GM21360 (cell line): ENCODE results near the gene HOXC11.

Experiments used
- ATAC-seq: cut with Tn5 transposase; IDR thresholded peaks from one replicate; pipeline ENCODE4 v1.9.1; 2021; ENCODE audit warnings: mild to moderate bottlenecking, moderate library complexity; ENCODE audit not compliant: unreplicated experiment

Gene HOXC11

DNA sequence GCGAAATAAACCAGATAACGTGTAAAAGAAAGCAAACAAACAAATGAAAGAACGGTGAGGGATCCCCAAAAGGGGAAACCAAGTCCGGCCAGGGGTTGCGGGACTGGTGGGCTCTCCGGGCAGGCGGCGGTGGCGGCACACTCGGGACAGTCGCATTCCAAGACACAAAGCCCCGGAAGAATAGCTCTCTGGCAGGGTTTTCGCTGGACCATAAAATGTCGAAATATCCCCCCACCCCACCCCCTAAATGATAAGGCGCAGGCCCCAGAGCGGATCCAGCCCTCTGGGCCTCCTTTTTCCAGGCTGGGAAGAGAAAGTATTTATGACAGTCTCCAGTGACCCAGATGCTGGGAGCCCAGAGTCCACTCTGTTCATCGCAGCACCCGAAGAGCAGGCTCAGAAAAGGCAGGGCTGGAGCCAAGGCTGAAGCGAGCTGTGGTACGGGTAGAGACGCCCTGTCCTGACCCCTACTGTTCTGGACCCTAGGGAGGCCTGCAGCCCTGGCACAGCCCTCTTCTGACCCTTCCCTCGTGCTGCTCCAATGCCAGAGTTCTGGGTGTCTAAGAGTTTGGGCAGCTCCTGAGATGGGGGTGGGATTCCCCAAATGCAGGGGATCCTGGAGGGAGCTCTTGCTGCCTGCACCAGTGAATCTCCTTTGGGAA lies 33.8 kb downstream of the HOXC11 start:
- ATAC-seq: no peak

DNA sequence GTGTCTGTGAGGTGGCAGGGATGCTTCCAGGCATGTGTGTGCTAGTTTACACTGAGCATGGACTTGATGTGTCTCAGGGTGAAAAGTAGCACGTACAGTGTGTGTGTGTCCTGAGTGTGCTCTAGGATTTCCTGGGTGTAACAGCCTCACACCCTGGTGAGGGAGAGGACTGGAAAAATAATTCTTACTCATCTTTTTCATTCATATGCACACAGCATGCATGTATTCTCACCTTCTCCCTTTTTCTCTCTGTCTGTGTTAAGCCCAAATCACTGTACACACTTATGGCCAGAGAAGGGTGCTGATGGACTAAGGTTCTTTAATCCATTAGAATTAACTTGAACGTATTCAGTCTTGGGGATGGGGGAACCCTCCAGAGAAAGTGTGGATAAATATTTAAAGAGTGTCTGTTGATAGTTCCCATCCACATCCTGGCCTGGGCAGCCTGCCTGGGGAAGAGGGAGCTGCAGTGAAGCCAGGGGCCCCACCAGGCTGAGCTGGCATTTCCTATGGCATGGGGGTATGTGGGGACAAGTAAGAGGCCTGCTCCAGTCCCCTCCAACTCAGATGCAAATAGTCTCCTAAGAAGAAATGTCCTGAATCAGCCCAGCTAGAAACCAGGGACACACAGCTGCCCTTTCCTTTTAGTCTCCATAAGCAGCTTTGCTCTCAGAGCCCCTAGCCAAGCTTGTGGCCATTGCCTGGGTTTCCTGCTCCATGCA lies 34.8 kb downstream of the HOXC11 start:
- no peak for ATAC-seq

DNA sequence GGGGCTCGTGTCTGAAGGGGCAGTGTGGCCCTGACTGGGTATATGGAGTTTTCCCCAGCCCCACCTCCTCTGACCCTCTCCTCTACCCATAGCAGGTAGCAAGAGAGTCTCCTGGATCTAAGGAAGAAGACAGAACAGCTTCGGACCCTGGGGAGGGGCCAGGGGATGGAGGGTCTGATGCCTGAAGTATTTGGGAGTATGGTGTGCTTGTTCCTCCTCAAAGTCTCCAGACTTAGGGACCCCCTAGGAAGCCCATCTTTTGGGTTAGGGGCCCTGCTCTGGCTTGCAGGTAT lies 35.3 kb downstream of the HOXC11 start:
- no peak for ATAC-seq

DNA sequence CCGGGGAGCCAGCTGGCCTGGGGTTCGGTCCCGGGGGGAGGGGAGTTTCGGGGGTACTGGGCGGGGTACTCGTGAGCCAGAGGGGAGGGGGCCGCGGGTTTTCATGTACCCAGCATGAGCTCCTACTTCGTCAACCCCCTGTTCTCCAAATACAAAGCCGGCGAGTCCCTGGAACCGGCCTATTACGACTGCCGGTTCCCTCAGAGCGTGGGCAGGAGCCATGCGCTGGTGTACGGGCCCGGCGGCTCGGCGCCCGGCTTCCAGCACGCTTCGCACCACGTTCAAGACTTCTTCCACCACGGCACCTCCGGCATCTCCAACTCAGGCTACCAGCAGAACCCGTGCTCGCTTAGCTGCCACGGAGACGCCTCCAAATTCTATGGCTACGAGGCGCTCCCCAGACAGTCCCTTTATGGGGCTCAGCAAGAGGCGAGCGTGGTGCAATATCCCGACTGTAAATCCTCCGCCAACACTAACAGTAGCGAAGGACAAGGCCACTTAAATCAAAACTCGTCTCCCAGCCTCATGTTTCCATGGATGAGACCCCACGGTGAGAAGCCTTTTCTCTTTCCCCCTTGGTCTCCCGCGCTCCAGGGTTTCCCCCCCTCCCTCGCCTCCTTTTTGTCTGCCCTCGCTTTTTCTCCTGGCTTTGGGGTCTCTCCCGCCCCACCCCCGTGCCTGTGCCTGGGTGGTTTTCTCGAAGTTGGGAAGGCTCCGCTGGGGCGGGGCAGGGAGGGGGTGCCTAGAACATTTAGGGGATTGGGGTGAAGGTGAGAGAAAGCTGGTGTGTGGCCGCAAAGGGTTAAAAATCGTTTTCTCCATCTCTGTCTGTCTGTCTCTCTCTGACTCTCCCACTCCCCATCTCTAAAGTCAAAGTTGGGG lies 36.5 kb downstream of the HOXC11 start:
- ATAC-seq: no peak

- no peak for ATAC-seq
Measured at GRCh38 chr12:54010053-54010971, 37.4 kb downstream of the HOXC11 start.

GRCh38 chr12:54010972-54011664 lies 38.2 kb downstream of the HOXC11 start:
- ATAC-seq: no peak

DNA sequence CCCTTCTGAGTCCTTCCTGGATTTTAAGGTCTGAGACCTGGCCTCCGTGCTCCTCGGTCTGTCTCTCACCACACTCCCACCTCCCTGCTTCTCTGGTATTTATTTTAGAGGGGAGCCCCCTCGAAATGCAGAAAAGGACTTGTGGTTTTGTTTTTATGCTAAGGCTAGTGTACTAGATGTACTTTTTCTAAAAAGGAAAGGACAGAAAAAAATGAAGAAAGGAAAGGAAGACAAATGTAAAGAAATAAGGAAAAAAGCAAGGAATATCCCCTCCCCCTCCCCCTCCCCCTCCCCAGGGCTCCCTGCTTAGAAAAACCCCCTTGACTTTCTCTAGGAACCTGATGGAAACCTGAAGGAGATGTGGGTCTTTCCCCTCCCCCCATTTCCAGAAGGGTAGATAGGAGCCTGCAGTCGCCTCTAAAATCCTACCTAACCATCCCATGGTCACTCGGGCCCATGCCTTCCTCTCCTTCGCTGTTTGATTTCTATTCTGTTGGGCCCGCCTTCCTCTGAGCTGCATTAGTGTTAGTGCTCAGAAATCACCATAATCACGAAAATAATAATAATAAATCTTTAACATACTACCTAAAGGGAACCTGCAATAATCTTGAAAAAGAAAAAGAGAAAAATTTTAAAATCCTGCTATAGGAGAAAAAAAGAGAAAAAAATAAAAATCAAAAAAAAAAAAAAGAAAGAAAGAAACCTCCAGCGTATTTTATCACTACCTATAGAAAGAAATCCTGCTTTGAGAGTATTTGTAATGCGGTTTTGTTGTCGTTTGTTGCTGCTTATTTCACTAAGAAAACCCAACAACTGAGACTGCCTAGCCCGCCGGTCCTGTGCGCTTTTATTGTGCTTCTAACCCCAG lies 39.0 kb downstream of the HOXC11 start:
- no peak for ATAC-seq

DNA sequence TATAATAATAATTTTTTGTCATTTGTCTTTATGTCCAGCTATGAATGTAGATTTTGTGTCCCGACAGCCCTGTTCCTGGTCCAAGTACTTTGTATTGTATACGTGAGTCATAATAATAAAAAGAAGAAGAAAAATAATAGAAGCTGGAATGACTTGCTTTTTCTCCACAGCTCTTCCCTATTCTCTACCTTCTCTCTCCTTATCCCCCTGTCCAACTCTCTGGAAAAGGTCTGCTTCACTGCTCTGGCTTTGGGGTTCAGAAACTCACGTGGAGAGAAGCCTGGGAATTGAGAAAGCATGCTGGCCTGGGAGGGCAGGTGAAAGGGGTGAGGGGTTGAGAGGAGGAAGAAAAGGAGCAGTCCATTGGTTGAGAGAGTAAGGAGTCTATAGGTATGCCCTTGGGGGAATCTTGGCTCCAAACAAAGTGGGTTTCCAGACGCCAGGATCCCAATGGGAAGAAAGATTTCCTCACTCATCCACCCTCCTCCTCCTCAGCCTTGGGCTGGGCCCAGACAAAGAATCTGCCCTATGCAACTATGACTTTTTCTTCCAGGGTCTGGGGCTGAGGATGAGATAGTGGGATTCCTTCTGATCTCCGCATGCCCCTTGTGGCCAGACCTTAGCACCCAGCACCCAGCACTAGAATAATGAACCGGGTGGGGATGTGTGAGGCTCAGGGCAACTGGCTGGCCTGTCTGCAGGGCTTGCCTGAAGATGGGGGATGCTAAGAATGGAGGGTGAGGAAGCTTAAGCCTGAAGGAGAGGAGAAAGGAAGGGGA lies 39.9 kb downstream of the HOXC11 start:
- ATAC-seq: no peak

GRCh38 chr12:54014377-54015017 lies 41.6 kb downstream of the HOXC11 start:
- ATAC-seq: no peak

- no peak for ATAC-seq
Measured at GRCh38 chr12:54015018-54015931, 42.3 kb downstream of the HOXC11 start.

- ATAC-seq: no peak
Measured at GRCh38 chr12:54016051-54016450, 43.1 kb downstream of the HOXC11 start.

DNA sequence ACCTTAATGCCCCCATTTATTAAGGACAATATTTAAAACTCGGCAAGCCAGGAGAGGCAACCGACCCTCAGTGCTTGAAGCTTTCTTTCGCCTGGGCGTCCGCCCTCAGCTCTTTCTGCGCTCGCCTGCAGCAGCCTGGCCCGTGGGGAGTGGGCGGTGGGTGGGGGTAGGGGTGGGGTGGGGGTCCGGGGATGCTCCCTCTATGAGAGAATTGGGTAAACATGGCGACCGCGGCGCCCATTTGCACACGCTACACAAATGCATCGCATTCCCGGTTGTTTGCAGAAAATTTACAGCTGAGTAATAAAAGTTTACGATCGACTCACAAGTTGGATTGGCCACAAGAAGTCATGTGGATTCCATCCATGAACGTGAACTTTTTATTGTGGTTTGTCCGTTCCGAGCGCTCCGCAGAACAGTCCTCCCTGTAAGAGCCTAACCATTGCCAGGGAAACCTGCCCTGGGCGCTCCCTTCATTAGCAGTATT lies 43.6 kb downstream of the HOXC11 start:
- no peak for ATAC-seq

GRCh38 chr12:54017027-54017788 lies 44.3 kb downstream of the HOXC11 start:
- ATAC-seq: peak; percentile 19

DNA sequence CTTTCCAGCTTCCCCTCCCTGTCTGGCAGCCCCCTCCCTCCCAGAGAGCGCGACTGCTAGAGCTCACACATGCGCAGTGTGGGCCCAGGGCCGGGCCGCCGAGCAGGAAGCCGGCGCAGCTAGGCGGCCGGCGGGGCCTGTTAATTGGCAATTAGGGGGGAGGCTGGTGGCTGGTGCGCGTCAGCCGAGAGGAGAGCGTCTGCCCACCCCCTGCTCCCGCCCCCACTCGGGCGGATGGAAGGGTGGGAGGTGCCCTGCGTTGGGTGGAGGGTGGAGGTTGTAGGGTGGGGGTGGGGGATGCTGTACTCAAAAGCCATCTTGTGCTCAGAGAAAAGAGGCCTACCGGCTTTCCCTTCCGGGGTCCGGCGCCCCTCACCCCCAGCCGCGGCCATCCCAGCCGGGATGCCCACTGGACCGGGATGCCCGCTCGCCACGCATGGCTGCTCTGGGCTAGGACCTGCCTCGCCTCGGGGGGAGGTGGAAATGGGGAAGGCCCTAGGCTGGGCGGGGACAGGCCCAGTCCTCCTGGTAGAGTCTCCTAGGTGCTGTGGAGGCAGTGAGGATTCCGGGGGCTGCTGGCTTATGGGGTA lies 45.0 kb downstream of the HOXC11 start:
- peak; percentile 65 for ATAC-seq

GRCh38 chr12:54018468-54018984 lies 45.6 kb downstream of the HOXC11 start:
- no peak for ATAC-seq
